Effector memory CD8-positive, alpha-beta T cell (primary cell): Measurements from ENCODE around the gene WDR77.

Experiments used
- ATAC-seq: fragments of 150-1000 bp; cut with Tn5 transposase; replicated peaks from 2 replicates; pipeline ENCODE4 v1.10.0; 2021; ENCODE audit warnings: mild to moderate bottlenecking, moderate library complexity
- DNase-seq, 3 experiments: peaks; one replicate each; pipeline ENCODE4 v3.0.0; 2021
- H3K27ac Mint-ChIP-seq, 2 donors: one replicate each; pipeline ENCODE4 v1.8.0; 2022; ENCODE audit warnings: mild to moderate bottlenecking in 2 of 2, mixed read lengths in 2 of 2, moderate library complexity in 2 of 2
- H3K27me3 Mint-ChIP-seq, 2 donors: one replicate each; pipeline ENCODE4 v1.8.0; 2022; ENCODE audit warnings: mixed read lengths in 2 of 2
- H3K36me3 Mint-ChIP-seq: one replicate; pipeline ENCODE4 v1.8.0; 2022; ENCODE audit warnings: mild to moderate bottlenecking, moderate library complexity, mixed read lengths; ENCODE audit not compliant: insufficient read depth
- H3K4me1 Mint-ChIP-seq, 2 donors: one replicate each; pipeline ENCODE4 v1.8.0; 2022; ENCODE audit warnings: low read depth in 2 of 2, mixed read lengths in 2 of 2
- H3K4me3 Mint-ChIP-seq, 2 donors: one replicate each; pipeline ENCODE4 v1.8.0; 2022; ENCODE audit warnings: mild to moderate bottlenecking in 2 of 2, mixed read lengths in 2 of 2, moderate library complexity in 2 of 2
- H3K9me3 Mint-ChIP-seq, 2 donors: one replicate each; pipeline ENCODE4 v1.8.0; 2022; ENCODE audit warnings: mixed read lengths in 2 of 2

Gene WDR77

DNA sequence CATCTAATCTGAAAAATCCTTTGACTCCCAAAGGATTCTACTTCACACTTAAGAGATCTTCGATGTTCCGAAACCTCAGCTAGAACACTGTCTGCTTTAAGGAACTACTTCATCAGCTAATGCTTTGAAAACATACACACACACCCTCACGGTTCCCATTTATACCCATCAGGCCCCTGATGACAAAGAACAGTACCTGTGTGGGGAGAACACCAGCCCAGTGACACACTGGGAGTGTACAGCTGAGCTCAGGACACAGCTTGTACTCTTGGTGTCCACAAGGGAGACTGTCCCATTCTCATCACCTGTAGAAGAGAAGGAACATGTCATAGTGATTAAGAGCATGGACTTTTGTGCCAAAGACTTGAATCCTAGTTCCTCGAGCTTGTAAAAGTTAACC lies 6.6 kb downstream of the WDR77 start:
- DNase-seq (no peak), ATAC-seq (no peak)
- H3K9me3 Mint-ChIP-seq = no peaks in the 10 kb centered on the region
- no peak overlapping the region for H3K4me3 Mint-ChIP-seq
- H3K36me3 Mint-ChIP-seq = peaks cover 63% of the 10 kb centered on the region
- no peaks in the 10 kb centered on the region for H3K27me3 Mint-ChIP-seq
- peaks cover 11 to 12% of the 10 kb centered on the region in 2 donors for H3K4me1 Mint-ChIP-seq
- H3K27ac Mint-ChIP-seq = peak overlapping the region in 1 of 2 donors; percentile 26

DNA sequence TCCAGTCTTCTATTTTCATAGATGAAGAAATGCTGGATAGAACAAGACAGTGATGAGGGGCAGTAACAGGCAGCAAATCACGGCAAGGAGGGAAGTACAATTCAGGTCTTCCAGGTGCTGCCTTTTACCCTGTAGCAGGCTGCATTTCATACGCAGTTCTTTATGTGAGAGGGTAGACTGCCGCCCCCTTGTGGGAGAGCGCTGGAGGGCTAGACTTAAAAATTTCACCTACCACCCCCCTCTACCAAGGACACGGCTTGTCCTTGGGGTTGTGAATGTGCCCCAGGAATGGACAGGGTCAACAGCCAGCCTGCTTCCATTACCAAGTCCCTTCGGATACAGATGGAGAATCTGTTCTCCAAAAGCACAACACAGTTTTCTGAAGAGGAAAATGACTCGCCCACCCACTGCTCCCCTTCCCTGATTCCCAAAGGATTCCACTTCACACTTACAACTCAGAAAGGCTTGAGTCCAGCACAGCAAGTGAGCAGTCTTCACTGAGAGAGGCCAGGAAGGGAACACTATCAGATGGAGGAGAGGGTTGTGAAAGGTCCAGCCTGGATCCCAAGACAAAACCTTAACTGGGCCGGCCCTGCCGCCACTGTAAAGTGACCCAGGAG lies 7.4 kb downstream of the WDR77 start:
- Mint-ChIP-seq H3K4me1 (peaks cover 6% of the 10 kb centered on the region in 2 donors), H3K9me3 (no peaks in the 10 kb centered on the region), H3K27me3 (no peaks in the 10 kb centered on the region), H3K4me3 (no peak overlapping the region), H3K27ac (peak overlapping the region; percentile 38 to 42), H3K36me3 (peaks cover 63% of the 10 kb centered on the region)
- ATAC-seq (peak; percentile 82), DNase-seq (peak; percentile 46 to 52 (median 48))

DNA sequence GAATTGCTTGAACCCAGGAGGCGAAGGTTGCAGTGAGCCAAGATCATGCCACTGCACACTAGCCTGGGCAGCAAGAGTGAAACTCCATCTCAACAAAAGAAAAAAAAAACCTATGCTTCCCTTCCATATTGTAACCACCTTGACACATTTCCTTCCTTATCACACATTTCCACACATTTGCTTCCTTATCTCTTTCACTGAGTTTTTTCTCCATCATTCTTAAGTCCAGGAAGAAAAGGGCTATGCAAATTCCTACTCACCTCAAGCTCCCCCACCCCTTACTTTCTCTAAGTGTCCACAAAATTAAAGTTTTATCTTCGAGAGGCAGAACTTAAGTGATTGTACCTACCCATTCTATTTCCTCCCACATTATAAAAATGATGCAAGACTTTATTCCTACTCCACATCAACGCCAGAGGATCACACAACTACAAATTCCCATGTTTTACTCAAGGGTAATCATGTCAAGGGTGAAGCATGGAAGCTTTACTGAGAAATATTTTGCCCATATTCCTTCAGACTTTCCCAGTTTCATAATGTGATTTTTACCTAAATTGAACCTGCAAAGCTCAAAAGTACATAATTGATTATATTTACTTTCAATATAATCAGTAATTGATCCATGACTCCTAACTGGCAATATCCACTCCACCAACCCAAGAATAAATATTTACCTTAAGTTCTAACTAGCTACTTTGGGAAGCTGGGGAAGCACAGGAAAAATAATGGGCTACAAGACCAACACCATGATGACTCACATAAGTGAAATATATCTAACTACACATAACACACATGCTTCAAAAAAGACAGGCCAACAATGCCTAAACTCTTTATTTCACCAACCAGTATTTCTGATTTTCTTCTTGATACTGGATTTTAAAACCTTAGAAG lies 9.3 kb downstream of the WDR77 start:
- Mint-ChIP-seq H3K36me3 (peaks cover 46% of the 10 kb centered on the region), H3K4me1 (peaks cover 0 to 1% of the 10 kb centered on the region in 2 donors), H3K4me3 (no peak overlapping the region), H3K27me3 (no peaks in the 10 kb centered on the region), H3K9me3 (no peaks in the 10 kb centered on the region), H3K27ac (peak overlapping the region; percentile 4)
- no peak for ATAC-seq
- DNase-seq = no peak

DNA sequence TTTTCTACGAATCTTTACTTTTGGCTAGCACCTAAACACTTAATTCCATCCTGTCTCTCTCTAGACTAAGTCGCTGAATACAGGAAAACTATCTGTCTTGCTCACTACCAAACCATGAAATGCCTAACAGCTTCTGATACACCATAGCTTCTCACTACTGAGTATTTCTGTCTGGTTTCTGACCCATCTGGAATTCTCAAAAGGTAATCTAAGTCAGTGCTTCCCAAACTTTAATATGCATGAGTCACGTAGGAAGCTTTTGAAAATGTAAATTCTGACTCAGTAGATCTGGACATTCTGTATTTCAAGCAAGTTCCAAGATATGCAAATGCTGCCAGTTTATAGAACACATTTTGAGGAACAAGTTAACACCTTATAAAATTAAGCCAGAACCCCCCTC lies 12.3 kb downstream of the WDR77 start:
- H3K9me3 Mint-ChIP-seq = no peaks in the 10 kb centered on the region
- peaks cover 32% of the 10 kb centered on the region for H3K36me3 Mint-ChIP-seq
- no peaks in the 10 kb centered on the region for H3K27me3 Mint-ChIP-seq
- ATAC-seq (no peak), DNase-seq (no peak)
- H3K27ac Mint-ChIP-seq = peak overlapping the region; percentile 1 to 75
- no peak overlapping the region for H3K4me3 Mint-ChIP-seq
- H3K4me1 Mint-ChIP-seq = peaks cover 0 to 1% of the 10 kb centered on the region in 2 donors

DNA sequence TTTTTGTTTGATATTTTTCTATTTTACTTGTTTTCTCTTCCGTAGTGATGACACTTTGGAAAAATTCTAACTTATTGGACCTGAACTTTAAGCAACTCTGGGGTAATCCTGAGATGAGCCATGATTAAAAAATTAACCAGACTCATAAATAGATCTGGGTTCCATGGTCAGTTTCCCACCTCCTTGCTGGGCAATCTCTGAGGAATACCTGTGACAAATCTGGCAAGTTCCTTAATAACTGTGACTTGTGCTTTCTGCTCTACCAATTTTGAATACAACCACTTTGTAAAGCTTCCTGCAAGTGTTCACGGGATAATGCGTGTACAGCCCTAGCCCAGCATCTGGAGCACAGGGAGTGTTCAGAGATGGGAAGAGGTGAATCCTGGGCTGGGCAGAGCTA lies 24.8 kb downstream of the WDR77 start:
- Mint-ChIP-seq H3K27ac (no peak overlapping the region), H3K4me1 (no peaks in the 10 kb centered on the region), H3K4me3 (no peak overlapping the region), H3K36me3 (peaks cover 3% of the 10 kb centered on the region), H3K27me3 (peaks cover 13 to 28% of the 10 kb centered on the region in 2 donors), H3K9me3 (no peaks in the 10 kb centered on the region)
- ATAC-seq (no peak), DNase-seq (no peak)

DNA sequence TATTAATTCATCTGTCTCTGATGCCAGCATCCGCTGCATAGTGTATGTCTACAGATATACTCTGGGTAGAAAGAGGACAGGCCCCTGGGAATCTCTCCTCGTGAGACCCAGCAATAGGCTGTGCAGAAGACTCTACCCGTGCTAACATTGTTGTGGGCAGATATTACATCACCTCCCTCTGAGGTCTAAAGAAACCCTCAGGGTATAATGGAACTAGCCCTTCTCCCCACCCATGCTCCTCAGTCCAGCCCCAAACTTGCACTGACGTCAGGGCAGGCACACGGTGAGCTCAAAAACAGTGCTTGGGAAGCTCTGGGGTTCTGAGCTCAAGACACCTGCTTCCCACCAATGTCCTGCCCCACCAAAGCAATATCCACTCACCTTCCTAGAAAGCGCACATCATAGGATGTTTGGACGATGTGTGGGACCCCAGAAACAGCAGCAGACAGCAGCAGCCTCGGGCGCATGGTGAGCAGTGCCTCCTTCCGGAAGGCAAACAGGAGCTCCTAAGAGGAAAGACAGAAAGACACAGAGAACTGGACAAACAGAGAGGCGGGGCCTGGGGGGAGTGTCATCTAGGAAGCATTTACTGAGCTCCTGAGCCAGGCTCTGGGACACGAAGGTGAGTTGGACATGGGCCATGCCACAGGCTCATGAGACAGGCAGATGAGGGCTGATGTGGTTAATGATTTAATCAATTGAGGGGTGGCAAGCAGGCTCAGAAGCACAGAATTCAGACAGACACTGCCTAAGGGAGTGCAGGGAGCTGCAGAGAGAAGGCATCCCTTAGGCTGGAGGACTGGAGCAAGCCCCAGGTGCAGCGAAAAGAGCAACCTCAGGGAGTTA lies 26.3 kb downstream of the WDR77 start:
- no peak for DNase-seq
- no peak overlapping the region for H3K4me3 Mint-ChIP-seq
- H3K4me1 Mint-ChIP-seq = no peaks in the 10 kb centered on the region
- H3K27ac Mint-ChIP-seq = no peak overlapping the region
- H3K27me3 Mint-ChIP-seq = peaks cover 13 to 37% of the 10 kb centered on the region in 2 donors
- peaks cover 3% of the 10 kb centered on the region for H3K36me3 Mint-ChIP-seq
- ATAC-seq = no peak
- no peaks in the 10 kb centered on the region for H3K9me3 Mint-ChIP-seq

DNA sequence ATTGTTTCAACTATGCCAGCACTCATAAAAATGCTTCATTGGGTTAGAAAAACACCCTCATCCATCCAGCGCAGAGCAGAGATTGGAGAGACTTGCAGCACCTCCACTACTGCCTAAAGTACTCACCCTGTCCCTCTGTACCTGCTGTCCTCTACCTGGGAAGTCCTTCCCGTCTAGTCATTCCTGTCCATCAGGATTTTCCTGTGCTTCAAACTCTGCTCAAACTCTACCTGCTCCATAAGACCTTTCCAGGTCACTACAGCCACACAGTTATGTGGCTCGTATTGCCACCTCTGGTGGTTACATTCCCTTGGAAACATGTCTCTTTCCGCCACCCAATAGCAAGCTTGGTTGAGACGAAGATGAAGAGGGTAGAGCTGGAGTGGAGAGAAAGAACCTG lies 28.7 kb downstream of the WDR77 start:
- H3K9me3 Mint-ChIP-seq = no peaks in the 10 kb centered on the region
- H3K27ac Mint-ChIP-seq = no peak overlapping the region
- DNase-seq (no peak), ATAC-seq (no peak)
- peaks cover 3% of the 10 kb centered on the region for H3K36me3 Mint-ChIP-seq
- no peak overlapping the region for H3K4me3 Mint-ChIP-seq
- no peaks in the 10 kb centered on the region for H3K4me1 Mint-ChIP-seq
- H3K27me3 Mint-ChIP-seq = peaks cover 4 to 27% of the 10 kb centered on the region in 2 donors

DNA sequence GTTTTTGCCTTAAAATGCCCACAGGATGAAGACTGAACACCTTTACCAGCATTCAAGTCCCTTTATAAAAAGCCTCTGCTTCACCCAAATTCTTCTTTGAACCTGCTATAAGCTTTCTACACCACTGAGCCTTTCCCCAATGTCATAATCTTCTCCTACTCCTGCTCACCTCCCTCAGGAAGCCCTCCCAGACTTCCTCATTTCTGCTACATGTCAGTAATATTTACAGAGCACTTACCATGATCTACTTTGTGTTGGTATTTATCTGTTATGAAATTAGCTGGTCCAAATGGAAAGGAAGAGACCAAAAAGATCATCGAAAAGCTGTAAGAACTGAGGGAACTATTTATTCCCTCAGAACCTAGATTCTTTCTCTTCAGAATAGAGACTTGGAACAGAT lies 30.0 kb downstream of the WDR77 start:
- no peak for DNase-seq
- H3K36me3 Mint-ChIP-seq = no peaks in the 10 kb centered on the region

DNA sequence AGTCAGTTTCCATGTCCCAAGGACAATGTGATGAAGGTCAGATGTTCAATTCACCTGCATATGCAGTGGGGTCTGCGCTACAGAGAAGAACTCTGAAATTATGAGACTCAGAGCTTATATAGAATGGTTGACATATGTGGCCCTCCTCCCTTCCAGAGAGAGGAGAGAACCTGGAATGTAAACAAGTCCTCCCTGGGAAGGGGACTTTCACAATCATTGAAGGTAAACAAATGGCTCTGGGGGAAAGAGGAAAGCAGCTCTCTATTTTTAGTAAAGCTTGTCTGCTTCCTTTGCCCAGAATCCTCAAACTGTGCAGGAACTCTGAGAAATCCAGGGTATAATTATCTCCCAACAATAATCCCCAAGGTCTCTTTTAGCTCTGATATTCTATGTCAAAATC lies 31.3 kb downstream of the WDR77 start:
- Mint-ChIP-seq H3K27me3 (peaks cover 0 to 13% of the 10 kb centered on the region in 2 donors), H3K4me3 (no peak overlapping the region), H3K9me3 (no peaks in the 10 kb centered on the region), H3K4me1 (no peaks in the 10 kb centered on the region), H3K36me3 (no peaks in the 10 kb centered on the region), H3K27ac (no peak overlapping the region)
- DNase-seq (no peak), ATAC-seq (no peak)

More for the DNA sequence above, 30.0 kb downstream of the WDR77 start:
- Mint-ChIP-seq H3K27me3 (peaks cover 0 to 21% of the 10 kb centered on the region in 2 donors), H3K4me1 (no peaks in the 10 kb centered on the region), H3K4me3 (no peak overlapping the region), H3K27ac (no peak overlapping the region), H3K9me3 (no peaks in the 10 kb centered on the region)
- ATAC-seq = no peak

DNA sequence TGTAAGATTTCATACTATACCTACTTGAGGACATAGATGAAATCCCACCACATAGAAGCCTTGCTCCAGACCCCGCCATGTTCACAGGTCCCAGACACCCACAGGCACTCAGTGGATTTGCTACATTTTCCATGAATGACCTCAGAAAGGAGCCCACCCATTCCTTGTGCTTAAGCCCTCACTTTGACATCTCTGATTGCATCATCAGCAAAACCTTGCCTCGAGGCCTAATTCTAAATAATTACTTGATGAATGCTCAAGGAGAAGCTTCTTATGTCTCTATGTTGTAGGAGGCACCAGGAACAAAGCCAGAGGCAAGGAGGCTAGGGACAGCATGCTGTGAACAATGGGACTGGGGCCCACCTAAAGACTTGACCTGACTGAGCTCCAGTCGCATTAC lies 33.6 kb downstream of the WDR77 start:
- ATAC-seq (no peak), DNase-seq (no peak)
- H3K4me3 Mint-ChIP-seq = no peak overlapping the region
- no peak overlapping the region for H3K27ac Mint-ChIP-seq
- no peaks in the 10 kb centered on the region for H3K4me1 Mint-ChIP-seq
- no peaks in the 10 kb centered on the region for H3K36me3 Mint-ChIP-seq
- peaks cover 0 to 9% of the 10 kb centered on the region in 2 donors for H3K27me3 Mint-ChIP-seq
- no peaks in the 10 kb centered on the region for H3K9me3 Mint-ChIP-seq

DNA sequence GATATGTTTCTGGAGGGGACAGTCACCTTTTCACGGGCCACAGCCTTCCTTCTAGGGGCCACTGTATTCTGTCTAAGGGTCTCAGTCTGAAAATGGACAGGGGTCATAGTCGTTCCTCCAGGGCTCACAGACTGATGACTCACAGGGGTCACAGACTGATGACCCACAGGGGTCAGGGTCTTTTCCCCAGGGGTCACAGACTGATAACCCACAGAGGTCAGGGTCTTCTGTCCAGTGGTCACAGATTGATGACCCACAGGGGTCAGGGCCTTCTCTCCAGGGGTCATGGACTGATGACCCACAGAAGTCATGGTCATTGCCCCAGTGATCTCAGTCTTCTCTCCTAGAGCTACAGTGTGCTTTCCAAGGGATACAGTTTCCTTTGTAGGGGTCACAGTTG lies 34.3 kb downstream of the WDR77 start:
- Mint-ChIP-seq H3K4me3 (no peak overlapping the region), H3K27me3 (peaks cover 0 to 9% of the 10 kb centered on the region in 2 donors), H3K4me1 (no peaks in the 10 kb centered on the region), H3K9me3 (no peaks in the 10 kb centered on the region), H3K27ac (no peak overlapping the region), H3K36me3 (no peaks in the 10 kb centered on the region)
- ATAC-seq (no peak), DNase-seq (no peak)

DNA sequence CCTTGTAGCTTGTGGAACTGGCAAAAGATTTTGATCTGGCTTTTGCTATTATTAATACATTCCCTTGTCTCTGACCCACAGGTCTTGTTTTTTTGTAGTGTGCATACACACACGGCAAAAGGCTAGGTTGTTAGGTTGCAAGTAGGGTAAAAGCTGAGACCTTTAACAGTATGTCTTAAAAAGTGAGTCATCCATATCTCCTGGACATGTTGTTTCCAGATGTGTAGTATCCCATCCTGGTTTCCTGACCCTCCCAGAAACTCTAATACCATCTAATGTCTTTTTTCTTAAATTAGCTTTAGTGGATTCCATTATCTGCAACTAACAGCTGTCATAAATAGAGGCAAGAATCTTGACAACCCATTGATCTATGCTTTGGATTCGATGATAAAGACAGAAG lies 36.2 kb downstream of the WDR77 start:
- DNase-seq (no peak), ATAC-seq (no peak)
- no peak overlapping the region for H3K4me3 Mint-ChIP-seq
- H3K27ac Mint-ChIP-seq = no peak overlapping the region
- H3K9me3 Mint-ChIP-seq = no peaks in the 10 kb centered on the region
- no peaks in the 10 kb centered on the region for H3K4me1 Mint-ChIP-seq
- H3K27me3 Mint-ChIP-seq = no peaks in the 10 kb centered on the region
- no peaks in the 10 kb centered on the region for H3K36me3 Mint-ChIP-seq

DNA sequence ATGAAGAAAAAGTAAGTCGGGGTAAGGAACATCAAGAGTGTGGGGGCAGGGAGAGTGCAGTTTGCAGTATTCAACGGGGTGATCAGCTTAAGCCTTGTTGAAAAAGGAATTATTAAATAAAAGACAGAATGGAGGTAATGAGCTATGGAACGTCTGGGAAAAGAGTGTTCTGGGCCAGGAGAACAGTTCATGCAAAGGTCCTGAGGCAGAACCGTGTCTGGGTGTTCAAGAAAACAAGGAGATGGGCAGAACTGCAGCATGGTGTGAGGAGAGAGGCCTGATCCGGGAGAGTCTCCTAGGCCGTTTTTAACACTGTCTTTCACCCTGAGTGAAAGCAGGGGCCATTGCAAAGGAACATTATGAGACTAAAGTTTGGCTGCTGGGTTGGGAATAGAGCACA lies 41.8 kb downstream of the WDR77 start:
- ATAC-seq (no peak), DNase-seq (no peak)
- Mint-ChIP-seq H3K4me3 (no peak overlapping the region), H3K4me1 (peaks cover 9 to 12% of the 10 kb centered on the region in 2 donors), H3K27me3 (peaks cover 10 to 16% of the 10 kb centered on the region in 2 donors), H3K36me3 (no peaks in the 10 kb centered on the region), H3K9me3 (no peaks in the 10 kb centered on the region), H3K27ac (no peak overlapping the region)
